DND-41 (cell line): ENCODE data around the gene METTL2B.

Experiments
- ATAC-seq: fragments of 200-7000 bp; cut with Tn5 transposase; 3 replicates; pipeline ENCODE4 v1.9.1; 2021; ENCODE audit warnings: low read depth; ENCODE audit not compliant: insufficient read depth
- DNase-seq: peaks from one replicate; pipeline ENCODE4 v3.0.0-alpha.2; 2020
- H2AFZ ChIP-seq: 2 replicates; pipeline ENCODE4 v1.6.0; 2012; ENCODE audit warnings: low read depth, low read length
- H3K27ac ChIP-seq: 2 replicates; pipeline ENCODE4 v1.5.1; 2012; ENCODE audit warnings: low read length, inconsistent platforms
- H3K27me3 ChIP-seq: fragments of 200-600 bp; sonication (generic); 2 replicates; pipeline ENCODE4 v1.6.0; 2012; ENCODE audit warnings: low read length, mild to moderate bottlenecking, inconsistent platforms; ENCODE audit not compliant: insufficient read depth, poor library complexity
- H3K36me3 ChIP-seq: 2 replicates; pipeline ENCODE4 v1.5.1; 2012; ENCODE audit warnings: low read length, inconsistent platforms; ENCODE audit not compliant: insufficient read depth
- H3K4me1 ChIP-seq: 2 replicates; pipeline ENCODE4 v1.5.1; 2012; ENCODE audit warnings: mild to moderate bottlenecking, low read length; ENCODE audit not compliant: insufficient read depth
- H3K4me2 ChIP-seq: 2 replicates; pipeline ENCODE4 v1.6.0; 2012; ENCODE audit warnings: mild to moderate bottlenecking, moderate library complexity, low read length, inconsistent platforms; ENCODE audit not compliant: insufficient read depth
- H3K4me3 ChIP-seq, 2 experiments: fragments of 200-600 bp in 1 of 2; shearing (Covaris generic) in 1 of 2; 2 replicates each; pipeline ENCODE4 v1.5.1; 2012 to 2016; ENCODE audit warnings: inconsistent platforms in 2 of 2, low read length in 2 of 2, mild to moderate bottlenecking in 2 of 2, low read depth in 1 of 2, moderate library complexity in 1 of 2
- H3K79me2 ChIP-seq: 2 replicates; pipeline ENCODE4 v1.6.0; 2012; ENCODE audit warnings: low read length, inconsistent platforms; ENCODE audit not compliant: insufficient read depth
- H3K9ac ChIP-seq: 2 replicates; pipeline ENCODE4 v1.6.0; 2012; ENCODE audit warnings: low read depth, mild to moderate bottlenecking, inconsistent platforms, low read length, moderate library complexity
- H3K9me3 ChIP-seq: 2 replicates; pipeline ENCODE4 v1.5.1; 2012; ENCODE audit warnings: low read length, moderate library complexity, mild to moderate bottlenecking, inconsistent platforms; ENCODE audit not compliant: insufficient read depth, severe bottlenecking
- H4K20me1 ChIP-seq: 2 replicates; pipeline ENCODE4 v1.6.0; 2012; ENCODE audit warnings: low read length; ENCODE audit not compliant: insufficient read depth
- CTCF ChIP-seq: IDR thresholded peaks from 2 replicates; pipeline ENCODE4 v1.5.1; 2012; ENCODE audit warnings: borderline replicate concordance, low read length, moderate library complexity, mild to moderate bottlenecking; ENCODE audit not compliant: poor library complexity, severe bottlenecking; ENCODE audit errors: extremely low read depth
- EZH2 ChIP-seq: IDR thresholded peaks from 3 replicates; pipeline ENCODE4 v1.6.1; 2012; ENCODE audit warnings: borderline replicate concordance, low read depth, mild to moderate bottlenecking, moderate library complexity, low read length, inconsistent platforms; ENCODE audit not compliant: severe bottlenecking

METTL2B gene

GRCh38 chr7:128443831-128444600 lies 32.5 kb upstream of the METTL2B start:
- H3K9me3 ChIP-seq, result no peaks in the 10 kb centered on the region
- no peak overlapping the region for H3K4me3 ChIP-seq
- TF ChIP-seq CTCF (no peak), EZH2 (no peak)
- ATAC-seq, result no peak
- no peaks in the 10 kb centered on the region for H3K27me3 ChIP-seq
- no peaks in the 10 kb centered on the region; the same call in 1 of the 2 replicates for H4K20me1 ChIP-seq
- no peaks in the 10 kb centered on the region for H3K36me3 ChIP-seq
- H3K27ac ChIP-seq, result no peak overlapping the region
- H3K9ac ChIP-seq, result no peak overlapping the region
- H3K4me1 ChIP-seq, result no peaks in the 10 kb centered on the region
- H3K4me2 ChIP-seq, result no peak overlapping the region
- H3K79me2 ChIP-seq, result no peaks in the 10 kb centered on the region
- H2AFZ ChIP-seq, result 0 out of 2 replicates have a peak overlapping the region, but pooled peaks have one; percentile 27
- no peak for DNase-seq

- no peak for ATAC-seq
- Histone ChIP-seq H3K4me3 (no peak overlapping the region), H3K4me2 (no peak overlapping the region), H3K27me3 (no peaks in the 10 kb centered on the region), H3K36me3 (no peaks in the 10 kb centered on the region), H3K27ac (no peak overlapping the region), H2AFZ (no peak overlapping the region), H3K9ac (no peak overlapping the region), H4K20me1 (no peaks in the 10 kb centered on the region; the same call in 1 of the 2 replicates), H3K4me1 (no peaks in the 10 kb centered on the region), H3K9me3 (no peaks in the 10 kb centered on the region), H3K79me2 (no peaks in the 10 kb centered on the region)
- no peak for TF ChIP-seq EZH2
- no peak for DNase-seq
Observed at GRCh38 chr7:128446306-128446705, 30.2 kb upstream of the METTL2B start.

DNA sequence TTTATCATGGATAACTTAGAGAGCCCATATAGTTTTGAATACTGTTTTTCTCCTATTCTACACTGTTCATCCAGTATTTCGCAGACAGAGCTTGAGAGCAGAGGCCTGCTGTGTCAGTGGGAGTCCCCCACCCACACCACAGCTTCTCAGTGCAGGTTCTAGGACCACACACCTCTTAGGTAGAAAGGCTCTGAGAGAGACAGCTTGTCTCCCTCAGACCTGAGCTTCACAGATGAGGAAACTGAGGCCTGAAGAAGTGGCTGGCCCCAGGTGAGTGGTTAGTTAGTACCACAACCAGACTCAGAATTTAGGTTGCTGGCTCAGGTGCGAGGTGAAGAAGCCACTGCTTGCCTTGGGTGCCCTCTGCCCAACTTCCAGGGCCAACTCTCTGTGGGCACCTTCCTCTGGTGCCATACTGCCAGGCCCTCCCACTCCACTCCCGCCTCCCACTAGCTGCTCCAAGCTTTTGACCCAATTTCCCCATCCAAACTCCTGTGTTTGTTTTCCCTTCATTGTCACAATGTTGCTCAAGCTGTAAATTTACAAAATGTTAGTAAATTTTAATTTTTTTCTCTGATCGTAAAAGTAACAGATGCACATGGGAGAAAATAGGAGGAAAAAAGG lies 28.5 kb upstream of the METTL2B start:
- no peaks in the 10 kb centered on the region; the same call in 1 of the 2 replicates for H4K20me1 ChIP-seq
- ATAC-seq (no peak), DNase-seq (no peak)
- no peaks in the 10 kb centered on the region for H3K36me3 ChIP-seq
- no peaks in the 10 kb centered on the region for H3K79me2 ChIP-seq
- H3K4me1 ChIP-seq, result no peaks in the 10 kb centered on the region
- no peak overlapping the region for H3K27ac ChIP-seq
- H3K9me3 ChIP-seq, result no peaks in the 10 kb centered on the region
- H3K4me2 ChIP-seq, result no peak overlapping the region
- H3K27me3 ChIP-seq, result peaks cover 9% of the 10 kb centered on the region
- no peak overlapping the region for H3K9ac ChIP-seq
- H2AFZ ChIP-seq, result no peak overlapping the region
- H3K4me3 ChIP-seq, result no peak overlapping the region
- TF ChIP-seq CTCF (no peak), EZH2 (no peak)

GRCh38 chr7:128448751-128449302 lies 27.7 kb upstream of the METTL2B start:
- no peak overlapping the region for H3K9ac ChIP-seq
- peaks cover 12% of the 10 kb centered on the region for H3K27me3 ChIP-seq
- H3K36me3 ChIP-seq, result no peaks in the 10 kb centered on the region
- no peak overlapping the region for H3K4me3 ChIP-seq
- ATAC-seq (no peak), DNase-seq (no peak)
- no peaks in the 10 kb centered on the region for H3K79me2 ChIP-seq
- no peak overlapping the region for H2AFZ ChIP-seq
- H3K4me1 ChIP-seq, result no peaks in the 10 kb centered on the region
- H3K4me2 ChIP-seq, result no peak overlapping the region
- no peak overlapping the region for H3K27ac ChIP-seq
- no peaks in the 10 kb centered on the region for H4K20me1 ChIP-seq
- no peak for TF ChIP-seq EZH2
- TF ChIP-seq CTCF, result no peak
- H3K9me3 ChIP-seq, result no peaks in the 10 kb centered on the region
